ENCODE results near the gene TRMT1L.
A peak's percentile ranks its signal among the peaks of the same experiment; 100 is the strongest.

The TRMT1L gene

DNA sequence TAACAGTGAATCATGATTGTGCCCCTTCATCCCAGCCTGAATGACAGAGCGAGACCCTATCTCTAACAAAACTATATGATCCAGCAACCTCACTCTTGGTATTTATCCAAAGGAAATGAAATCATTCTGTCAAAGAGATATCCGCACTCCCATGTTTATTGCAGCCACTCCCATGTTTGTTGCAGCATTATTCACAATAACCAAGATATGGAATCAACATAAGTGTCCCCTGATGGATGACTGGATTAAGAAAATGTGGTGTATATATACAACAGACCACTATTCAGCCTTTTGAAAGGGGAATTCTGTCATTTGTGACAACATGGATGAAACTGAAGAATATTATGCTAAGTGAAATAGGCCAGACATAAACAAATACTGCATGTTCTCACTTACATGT lies 44.4 kb downstream of the TRMT1L start:
- DNase-seq: no peak

DNA sequence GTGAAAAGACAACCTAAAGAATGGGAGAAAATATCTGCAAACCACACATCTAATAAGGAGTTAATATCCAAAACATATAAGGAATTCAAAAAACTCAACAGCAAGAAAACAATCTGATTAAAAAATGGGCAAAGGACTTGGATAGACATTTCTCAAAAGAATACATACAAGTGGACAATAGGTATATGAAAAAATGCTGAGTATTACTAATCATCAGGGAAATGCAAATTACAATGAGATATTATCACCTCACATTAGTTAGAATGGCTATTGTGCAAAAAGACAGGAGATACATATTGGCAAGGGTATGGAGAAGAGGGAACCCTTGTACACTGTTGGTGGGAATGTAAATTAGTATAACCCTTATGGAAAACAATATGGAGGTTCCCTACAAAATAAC lies 44.9 kb downstream of the TRMT1L start:
- no peak for DNase-seq

DNA sequence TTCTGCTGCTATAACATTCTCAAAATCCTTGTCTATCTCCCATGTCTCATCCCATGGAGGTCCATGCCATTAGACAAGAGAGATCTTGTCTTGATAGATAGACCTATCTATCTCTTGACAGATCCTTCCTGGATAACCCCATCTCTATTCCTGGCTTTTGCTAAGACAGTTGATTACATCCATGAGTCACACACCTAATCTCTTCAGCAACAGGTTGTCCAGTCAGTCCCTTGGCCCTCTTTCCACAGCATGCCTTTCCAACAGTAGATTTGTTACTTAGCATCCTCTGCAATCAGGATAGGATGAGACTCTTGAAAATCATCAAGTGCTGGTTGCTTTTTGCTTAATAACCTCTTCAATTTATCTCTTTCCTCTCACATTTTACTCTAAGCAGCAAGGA lies 46.6 kb downstream of the TRMT1L start:
- DNase-seq: no peak

DNA sequence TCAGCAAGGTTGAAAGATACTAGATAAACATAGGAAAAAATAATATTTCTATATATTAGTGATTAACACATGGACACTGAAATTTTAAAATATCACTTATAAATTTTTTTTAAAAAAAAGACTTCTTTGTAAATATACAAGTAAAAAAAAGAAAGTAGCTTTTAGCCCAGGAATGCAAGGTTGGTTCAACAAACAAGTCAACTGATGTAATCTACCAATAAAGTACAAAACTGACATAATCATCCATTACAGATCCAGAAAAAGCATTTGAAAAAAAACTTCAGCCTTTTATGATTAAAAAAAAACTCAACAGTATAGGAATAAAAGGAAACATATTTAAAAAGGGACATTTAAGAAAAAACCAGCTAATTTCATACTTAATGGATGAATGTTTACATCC lies 48.4 kb downstream of the TRMT1L start:
- no peak for DNase-seq

DNA sequence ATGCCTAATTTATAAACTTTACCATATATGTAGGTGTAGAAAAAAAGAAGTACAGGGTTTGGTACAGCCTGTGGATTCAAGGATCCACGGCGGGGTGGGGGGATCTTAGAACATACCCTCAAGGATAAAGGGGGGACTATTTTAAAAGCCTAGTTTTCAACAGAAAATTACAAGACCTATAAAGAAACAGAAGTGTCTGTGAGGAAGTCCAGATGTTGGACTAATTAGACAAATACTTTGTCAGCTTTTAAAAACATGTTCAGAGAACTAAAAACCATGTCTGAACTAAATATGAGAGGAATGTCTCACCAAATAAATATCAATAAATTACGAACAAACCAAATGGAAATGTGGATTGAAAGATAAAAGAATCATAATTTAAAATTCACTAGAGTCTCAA lies 51.6 kb downstream of the TRMT1L start:
- DNase-seq: no peak

DNA sequence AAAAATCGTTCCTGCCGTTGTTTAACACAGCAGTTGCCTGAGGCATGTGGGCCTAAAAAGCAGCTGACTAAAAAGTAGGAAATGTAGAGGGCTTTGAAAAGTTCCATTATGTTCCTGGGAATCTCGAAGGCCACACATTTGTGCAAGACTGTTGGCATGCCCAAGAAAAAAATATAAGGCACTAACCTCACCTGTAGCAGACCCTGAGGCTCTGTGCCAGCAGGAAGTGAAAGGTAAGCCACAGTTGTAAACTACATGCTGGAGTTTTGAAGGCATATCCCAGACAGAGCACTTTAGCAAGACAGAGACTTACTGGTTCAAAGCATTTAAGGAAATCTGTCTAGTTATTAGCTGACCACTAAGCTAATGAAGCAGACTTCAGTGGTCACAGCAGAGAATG lies 52.7 kb downstream of the TRMT1L start:
- no peak for DNase-seq

DNA sequence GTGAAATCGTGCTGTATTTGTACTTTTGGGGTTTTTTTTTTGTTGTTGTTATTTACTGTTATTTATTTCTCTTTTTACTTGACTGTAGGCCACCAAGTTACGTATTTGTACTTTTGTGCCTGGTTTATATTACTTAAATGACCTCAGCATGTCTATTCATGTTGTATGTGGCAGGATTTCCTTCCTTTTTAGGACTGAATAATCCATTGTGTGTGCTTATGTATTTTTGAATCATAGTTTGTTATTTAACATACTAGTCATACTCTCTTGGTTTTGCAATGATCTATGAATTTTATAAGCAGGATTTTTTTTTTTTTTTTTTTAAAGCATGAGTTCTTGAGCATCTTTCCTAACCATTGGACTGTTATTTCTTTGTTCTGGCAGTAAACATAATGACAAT lies 60.2 kb downstream of the TRMT1L start:
- no peak for DNase-seq

DNA sequence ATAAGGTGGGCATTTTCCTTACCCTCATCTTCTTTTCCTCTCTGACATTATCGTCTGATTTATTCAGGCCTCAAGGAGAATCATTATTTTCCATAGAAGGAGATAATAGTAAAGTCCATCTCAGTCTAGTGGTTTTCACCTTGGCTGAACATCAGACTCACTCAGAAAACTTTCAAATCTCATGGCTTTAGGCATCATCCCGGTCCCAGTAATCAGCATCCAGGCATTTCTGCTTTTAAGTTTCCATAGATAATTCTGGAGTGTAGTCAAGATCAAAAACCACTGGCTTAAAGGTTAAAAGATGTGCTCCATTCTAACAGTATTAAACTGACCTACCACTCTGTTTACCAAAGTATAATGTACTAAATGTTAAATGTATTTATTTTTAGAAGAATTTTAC lies 62.0 kb downstream of the TRMT1L start:
- no peak for DNase-seq

DNA sequence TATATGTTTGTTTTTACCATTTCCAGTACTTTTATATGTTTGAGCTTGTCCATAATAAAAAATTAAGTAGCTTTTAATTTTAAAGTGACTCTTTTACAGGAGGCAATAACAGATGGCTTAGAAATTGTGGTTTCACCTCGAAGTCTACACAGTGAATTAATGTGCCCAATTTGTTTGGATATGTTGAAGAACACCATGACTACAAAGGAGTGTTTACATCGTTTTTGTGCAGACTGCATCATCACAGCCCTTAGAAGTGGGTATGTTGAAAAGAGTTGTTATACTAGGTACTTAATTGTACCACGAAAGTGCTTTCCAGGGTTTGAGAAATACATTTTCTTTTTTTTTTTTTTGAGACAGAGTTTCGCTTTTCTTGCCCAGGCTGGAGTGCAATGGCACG lies 65.3 kb downstream of the TRMT1L start:
- DNase-seq: no peak

DNA sequence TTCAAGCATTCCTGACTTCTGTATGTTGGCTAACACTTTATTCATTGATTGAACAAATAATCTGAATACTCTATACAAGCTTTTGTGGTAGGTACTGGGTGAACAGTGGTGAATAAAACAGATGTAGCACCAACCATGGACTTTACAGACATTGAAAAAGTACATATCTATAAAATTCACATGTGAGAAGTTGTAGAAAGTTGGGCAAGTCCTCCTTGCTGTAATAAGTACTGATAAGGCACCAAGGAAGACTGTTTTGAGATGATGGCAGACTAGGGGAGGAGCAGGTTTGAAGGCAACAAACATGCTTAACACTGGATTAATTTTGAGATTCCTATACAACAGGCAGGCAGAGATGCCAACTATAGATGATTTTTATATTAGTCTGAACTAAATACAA lies 69.0 kb downstream of the TRMT1L start:
- DNase-seq: no peak

DNA sequence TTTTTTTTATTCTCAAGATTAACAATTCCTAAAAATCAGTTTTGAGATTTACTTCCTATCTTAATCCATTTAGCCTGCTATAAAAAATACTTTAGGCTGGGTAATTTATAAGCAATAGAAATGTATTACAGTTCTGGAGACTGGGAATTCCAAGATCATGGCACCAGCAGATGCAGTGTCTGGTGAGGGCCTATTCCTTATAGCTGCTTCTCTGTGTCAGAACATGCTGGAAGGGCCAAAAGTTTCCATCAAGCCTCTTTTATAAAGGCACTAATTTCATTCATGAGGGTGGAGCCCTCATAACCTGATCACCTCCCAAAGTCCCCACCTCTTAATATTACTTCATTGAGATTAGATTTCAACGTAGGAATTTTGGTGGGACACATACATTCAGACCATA lies 69.7 kb downstream of the TRMT1L start:
- DNase-seq: no peak

DNA sequence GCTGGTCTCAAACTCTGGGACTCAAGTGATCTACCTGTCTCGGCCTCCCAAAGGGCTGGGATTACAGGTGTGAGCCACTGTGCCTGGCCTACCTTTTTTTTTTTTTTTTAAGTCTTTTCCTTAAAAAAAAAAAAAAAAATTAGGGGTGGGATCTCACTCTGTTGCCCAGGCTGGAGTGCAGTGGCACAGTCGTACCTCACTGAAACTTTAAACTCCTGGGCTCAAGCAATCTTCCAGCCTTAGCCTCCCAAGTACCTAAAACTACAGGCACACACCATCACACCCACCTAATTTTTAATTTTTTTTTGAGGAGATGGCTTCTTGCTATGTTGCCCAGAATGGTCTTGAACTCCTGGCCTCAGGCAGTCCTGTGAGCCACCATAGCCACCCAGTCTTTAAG lies 72.9 kb downstream of the TRMT1L start:
- no peak for DNase-seq

DNA sequence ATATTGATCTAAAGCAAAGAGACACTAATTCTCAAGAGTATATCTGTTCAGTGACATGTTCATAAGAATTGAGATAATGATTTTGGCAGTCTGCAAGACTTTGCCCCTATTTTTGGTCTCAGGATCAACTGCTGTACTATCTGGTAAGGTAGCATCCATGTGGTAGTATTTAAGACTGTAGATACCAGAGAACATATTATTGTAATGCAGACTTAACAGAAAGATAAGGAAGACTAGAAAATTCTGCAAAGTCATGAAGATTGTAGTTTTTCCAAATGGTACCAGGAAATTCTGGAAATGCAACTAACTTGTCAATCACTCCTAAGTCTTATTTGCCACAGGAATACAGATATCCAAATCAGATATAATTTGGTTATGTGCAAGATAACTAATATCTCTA lies 76.3 kb downstream of the TRMT1L start:
- DNase-seq: no peak

DNA sequence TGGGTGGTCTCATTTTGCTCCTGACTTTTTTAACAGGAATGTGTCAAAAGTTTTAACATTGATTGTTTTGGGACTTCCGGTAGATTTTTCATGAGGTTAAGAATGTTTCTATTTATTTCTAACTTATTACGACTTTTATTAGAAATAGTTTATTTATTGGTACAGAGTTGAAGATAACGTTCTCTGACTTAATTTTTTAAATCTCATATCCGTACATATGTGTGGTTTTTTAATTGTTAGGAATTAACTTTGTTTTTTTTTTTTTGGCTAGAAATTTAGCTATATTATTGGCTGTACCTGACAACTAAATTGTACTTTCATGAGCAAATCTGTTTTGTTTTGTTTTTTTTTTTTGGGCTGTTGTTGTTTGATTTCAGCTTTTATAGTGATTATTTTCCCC lies 79.4 kb downstream of the TRMT1L start:
- DNase-seq: no peak

DNA sequence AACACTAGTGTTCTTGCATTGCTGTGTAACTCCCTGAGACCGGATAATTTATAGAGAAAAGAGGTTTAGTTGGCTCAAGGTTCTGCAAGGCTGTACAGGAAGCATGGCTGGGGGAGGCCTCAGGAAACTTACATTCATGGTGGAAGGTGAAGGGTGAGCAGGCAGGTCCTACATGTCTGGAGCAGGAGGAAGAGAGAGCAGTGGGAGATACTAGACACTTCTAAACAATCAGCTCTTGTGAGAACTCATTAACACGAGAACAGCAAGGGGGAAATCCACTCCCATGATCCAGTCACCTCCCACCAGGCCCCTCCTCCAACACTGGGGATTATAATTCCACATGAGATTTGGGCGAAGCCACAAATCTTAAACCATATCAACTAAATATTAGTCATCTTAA lies 81.3 kb downstream of the TRMT1L start:
- no peak for DNase-seq

DNA sequence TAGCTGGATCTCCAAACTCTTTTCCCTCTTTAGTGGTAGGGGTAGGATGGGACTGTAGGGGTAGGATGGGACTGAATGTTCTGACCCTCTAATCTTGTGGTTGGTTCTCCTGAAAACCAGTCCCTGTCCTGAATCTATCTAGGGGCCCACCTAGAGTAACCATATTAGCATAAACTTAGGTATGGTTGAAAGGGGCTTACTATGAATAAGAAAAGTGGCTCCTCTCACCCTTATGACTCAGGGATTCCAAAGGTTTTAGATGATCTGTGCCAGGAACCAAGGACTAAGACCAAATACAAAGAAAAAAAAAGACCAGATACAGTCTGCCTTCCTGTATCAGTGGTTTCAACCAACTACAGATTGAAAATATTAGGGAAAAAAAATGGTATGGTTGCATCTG lies 82.4 kb downstream of the TRMT1L start:
- DNase-seq: no peak

DNA sequence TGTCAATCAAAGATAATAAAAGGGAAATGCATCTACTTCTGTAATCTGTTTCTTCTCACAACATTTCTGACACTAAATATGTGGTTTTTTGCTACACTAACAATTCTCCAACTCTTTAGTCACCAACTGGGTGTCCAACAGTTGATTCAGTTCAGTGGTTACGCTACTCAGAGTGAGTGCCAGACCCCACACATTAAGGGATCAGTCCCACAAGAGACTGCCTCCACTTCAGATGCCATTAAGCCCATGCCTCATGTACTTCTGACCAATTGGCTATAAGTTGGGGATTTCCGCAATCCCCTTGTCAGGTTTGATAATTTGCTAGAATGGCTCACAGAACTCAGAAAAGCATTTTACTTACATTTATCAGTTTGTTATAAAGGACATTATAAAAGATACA lies 83.0 kb downstream of the TRMT1L start:
- DNase-seq: peak; percentile 9

DNA sequence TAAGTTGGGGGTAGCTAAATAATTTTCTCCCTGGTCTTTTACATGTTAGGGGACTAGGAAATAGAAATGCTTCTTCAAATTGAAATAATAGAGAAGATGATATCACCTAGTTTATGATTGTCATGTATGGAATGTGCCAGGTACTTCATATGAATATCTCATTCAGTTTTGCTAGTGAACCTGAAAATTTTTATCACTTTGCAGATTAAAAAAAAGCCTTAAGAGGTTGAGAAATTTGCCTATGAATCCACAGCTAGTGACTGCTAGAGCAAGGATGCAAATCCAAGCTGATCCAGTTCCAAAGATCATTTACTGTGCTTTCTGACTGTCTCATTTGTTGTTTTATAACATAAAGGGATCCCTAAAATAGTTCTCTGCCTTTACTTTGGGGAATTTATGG lies 86.7 kb downstream of the TRMT1L start:
- no peak for DNase-seq

DNA sequence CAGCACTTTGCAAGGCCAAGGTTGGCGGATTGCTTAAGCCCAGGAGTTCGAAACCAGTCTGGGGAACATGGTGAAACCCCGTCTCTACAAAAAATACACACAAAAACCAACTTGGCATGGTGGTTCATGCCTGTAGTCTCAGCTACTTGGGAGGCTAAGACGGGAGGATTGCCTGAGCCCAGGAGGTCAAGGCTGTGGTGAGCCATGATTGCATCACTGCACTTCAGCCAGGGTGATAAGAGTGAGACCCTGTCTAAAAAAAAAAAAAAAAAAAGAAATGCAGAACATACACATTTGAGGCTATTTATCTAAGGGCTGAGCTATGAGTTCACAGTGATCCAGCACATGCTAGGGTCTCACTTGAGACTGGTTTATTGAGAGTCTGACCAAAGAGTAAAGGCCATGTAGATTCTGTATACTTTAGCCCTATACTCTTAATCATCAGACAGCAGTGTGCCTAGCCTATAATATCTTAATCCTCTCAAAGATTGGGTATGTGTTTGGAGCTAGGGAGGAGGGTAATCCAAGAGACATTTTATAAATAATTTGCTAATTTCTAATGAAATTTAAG lies 87.5 kb downstream of the TRMT1L start:
- no peak for DNase-seq

DNA sequence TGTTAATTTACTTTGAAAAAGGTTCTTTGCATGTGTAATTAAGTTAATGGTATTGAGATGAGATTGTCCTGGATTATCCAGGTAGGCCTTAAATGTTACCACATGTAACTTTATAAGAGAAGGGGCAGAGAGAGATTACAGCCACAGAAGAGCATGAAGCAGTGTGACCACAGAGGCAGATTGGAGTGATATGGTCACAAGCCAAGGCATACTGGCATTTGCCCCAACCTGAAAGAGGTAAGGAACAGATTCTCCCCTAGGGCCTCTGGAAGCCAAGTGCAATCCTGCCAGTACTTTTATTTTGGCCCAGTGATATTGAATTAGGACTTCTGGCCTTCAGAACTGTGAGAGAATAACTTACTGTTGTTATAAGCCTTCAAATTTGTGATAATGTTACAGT lies 88.4 kb downstream of the TRMT1L start:
- no peak for DNase-seq

Measured in retina (tissue), 1 donor.